NCI-H1092 treated with DMSO at 0.1 percent for 48 hours (cell line): ENCODE measurements around the gene P2RX1.

Experiments used
- DNase-seq: peaks from one replicate; lab custom pipeline; 2025; lab: John Stamatoyannopoulos, UW

The P2RX1 gene

GRCh38 chr17:3905017-3905520 is 11.2 kb downstream of the P2RX1 start:
- no peak for DNase-seq

DNA sequence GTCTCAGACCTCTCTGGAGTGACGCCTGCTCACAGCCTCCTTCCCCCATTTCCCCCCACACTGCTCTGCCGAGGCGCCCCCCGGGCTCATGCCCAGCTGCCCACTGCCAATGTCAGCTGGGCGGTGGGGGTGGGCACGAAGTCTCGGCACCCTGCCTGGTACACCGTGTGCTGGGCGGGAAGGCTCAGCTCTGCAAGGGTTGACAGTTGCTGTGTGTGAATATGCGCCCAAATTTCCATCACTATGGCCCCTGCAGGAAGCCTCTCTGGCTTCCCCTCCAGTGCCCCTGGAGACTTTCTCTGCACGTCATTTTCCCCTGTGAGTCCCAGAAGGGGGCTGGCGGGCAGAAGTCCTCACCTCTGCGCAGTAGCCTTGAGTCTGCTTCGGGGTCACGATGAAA is 11.8 kb downstream of the P2RX1 start:
- no peak for DNase-seq

GRCh38 chr17:3903881-3904290 is 12.4 kb downstream of the P2RX1 start:
- DNase-seq: no peak

GRCh38 chr17:3903051-3903825 is 13.0 kb downstream of the P2RX1 start:
- no peak for DNase-seq

DNA sequence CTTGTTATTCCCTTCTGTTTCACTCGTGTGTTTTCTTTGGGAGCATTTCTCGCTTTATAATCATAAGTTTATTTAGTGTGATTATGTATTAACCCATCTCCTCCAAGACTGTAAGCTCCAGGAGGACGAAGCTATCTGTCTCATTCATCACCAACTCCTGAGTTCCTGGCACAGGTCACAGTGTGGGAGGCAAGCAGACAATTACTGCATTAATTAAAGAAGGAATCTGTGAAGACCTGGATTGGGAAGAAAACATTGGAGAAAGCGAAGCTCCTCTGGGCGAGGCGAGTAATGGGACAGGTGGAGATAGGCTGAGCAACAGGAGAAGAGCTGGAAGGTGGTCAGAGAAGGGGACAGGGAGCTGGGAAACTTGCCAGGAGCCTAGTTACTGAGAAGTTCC is 15.6 kb downstream of the P2RX1 start:
- DNase-seq: no peak

DNA sequence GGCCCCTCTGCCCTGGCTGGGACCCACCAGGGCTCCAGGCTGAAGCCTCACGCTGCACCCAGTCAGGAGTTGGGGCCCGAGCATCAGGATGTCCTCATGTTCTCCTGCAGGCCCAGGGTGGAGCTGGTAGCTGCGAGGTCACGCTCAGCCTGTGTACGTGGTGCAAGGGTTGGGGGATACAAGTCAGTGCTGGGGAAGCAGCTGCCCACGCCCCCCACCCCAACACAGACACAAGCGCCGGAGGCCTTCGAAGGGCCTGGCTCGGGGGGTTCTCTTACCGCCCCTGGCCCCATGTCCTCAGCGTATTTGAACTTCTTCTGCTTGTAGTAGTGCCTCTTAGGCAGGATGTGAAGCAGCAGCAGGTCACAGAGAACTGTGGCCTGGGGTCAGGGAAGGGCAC is 18.5 kb downstream of the P2RX1 start:
- DNase-seq: no peak

GRCh38 chr17:3896968-3897235 is 19.4 kb downstream of the P2RX1 start:
- DNase-seq: no peak

DNA sequence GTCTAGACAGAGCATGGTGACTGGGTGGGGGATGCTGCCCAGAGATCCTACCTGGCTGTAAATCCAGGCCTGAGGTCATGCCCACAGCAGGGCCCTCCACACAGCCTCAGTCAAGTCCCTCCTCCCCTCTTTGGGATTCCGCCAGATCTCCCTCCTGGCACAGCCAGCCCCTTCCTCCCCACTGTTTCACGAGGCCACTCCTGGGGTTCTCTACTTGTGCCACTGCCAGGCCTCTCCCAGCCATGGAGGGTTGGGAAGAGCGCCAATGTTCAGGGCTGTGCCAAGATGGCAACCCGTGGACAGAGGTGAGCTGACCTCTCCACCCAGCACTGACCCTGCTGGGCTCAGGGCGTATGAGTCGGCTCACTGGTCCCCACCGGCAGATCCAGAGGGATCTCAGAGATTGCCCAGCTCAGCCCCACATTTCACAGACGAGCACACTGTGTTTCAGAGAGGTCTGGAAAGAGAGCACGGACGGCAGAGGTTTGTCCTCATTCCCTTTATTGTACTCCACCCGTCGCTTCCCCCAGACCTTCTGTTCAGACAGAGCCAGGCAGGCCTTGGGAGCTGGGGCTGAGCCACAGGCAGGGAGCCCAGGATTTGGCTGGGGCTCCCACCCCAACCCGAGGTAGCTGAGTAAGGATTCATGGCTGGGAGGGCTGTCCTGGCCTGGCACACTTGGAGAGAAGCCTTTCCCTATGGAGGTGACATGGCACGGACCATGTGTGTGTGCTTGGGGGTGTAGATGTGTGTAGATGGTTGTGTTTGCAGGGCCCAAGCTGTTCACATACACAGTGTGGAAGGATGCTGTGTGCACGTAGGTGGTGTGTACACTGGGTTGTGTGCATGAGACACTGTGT is 19.9 kb downstream of the P2RX1 start:
- DNase-seq: peak; percentile 42

- DNase-seq: no peak
Observed at GRCh38 chr17:3895354-3895753, 20.9 kb downstream of the P2RX1 start.

GRCh38 chr17:3894911-3895343 is 21.3 kb downstream of the P2RX1 start:
- DNase-seq: no peak

DNA sequence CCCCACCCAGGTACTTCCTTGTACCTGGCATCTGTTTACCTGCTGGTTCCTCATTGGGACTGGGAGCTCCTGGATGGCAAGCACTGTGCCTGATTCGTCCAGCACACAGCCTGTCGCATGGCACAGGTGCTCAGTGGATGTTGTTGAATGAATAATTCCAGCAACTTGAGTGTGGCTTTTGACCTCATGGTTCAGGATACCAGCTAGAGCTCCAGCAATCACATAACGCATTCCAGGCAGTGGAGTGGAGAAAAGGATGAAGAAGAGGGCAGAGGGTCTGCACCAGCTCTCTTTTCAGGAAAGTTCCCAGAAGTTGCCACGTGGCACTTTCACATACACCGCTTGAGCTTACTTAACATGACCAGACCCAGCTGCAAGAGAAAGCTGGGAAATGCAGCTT is 22.1 kb downstream of the P2RX1 start:
- no peak for DNase-seq

DNA sequence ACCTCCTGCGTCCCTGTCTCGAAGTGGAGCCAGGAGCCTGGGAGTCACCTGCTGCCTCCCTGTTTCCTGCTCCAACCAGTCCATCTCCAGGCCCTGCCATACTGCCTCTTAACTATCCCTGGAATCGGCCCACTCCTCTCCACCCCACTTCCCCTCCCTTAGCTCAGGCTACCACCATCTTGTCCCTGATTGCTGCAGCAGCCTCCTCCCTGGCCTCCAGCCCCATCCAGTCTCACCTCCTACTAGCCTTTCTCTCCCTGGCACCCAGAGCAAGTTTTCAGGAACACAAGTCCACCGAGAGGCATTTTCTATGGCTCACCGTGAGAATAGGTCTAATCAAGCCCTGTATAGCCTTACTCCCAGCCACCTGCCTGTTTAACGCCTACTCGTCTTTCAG is 22.5 kb downstream of the P2RX1 start:
- DNase-seq: no peak

DNA sequence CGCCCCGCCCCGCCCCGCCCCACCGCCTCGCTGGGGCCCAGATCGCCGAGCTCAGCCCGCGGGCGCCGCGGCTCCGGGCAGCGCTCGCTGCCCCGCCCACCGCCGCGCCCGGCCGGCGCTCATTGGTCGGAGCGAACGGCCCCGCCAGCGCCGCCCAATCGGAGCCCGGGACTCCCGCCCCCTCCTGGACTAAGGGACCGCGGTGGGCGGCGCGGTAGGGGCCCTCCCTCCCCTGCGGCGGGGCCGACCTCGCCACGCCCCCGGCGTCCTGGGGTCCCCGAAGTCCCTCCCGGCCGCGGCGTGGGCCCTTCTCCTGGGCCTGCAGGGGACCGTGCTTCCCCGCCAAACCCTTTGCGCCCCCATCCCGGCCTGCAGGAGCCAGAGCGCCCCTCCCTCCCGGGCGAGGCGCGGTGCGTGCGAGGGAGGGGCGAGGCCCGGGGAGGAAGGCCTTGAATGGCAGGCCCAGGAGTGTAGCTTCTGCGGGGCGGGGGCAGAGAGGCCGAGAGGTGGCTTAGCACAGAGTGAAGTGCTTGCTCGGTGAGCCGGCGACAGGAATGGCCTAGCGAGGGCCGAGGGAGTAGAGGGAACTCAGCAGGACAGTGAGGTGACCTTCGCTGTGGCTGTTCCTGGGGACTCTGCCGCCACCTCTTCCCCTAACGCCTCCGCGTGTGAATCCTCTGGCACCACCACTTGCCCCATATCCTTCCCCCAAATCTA is 23.1 kb downstream of the P2RX1 start, which contains the start of gene CAMKK1:
Gene CAMKK1 (minus strand): TSS at position 51 of the 717 bp plus-strand sequence. CDS start 7,366 bp downstream, outside the sequence.
- peak; percentile 60 for DNase-seq

GRCh38 chr17:3892095-3892998 is 23.9 kb downstream of the P2RX1 start:
- DNase-seq: no peak

- no peak for DNase-seq
Observed at GRCh38 chr17:3891626-3892094, 24.6 kb downstream of the P2RX1 start.

GRCh38 chr17:3890878-3891219 is 25.4 kb downstream of the P2RX1 start:
- DNase-seq: peak; percentile 49

GRCh38 chr17:3890082-3890877 is 26.0 kb downstream of the P2RX1 start:
- DNase-seq: peak; percentile 76

GRCh38 chr17:3889325-3890012 is 26.8 kb downstream of the P2RX1 start:
- DNase-seq: no peak

DNA sequence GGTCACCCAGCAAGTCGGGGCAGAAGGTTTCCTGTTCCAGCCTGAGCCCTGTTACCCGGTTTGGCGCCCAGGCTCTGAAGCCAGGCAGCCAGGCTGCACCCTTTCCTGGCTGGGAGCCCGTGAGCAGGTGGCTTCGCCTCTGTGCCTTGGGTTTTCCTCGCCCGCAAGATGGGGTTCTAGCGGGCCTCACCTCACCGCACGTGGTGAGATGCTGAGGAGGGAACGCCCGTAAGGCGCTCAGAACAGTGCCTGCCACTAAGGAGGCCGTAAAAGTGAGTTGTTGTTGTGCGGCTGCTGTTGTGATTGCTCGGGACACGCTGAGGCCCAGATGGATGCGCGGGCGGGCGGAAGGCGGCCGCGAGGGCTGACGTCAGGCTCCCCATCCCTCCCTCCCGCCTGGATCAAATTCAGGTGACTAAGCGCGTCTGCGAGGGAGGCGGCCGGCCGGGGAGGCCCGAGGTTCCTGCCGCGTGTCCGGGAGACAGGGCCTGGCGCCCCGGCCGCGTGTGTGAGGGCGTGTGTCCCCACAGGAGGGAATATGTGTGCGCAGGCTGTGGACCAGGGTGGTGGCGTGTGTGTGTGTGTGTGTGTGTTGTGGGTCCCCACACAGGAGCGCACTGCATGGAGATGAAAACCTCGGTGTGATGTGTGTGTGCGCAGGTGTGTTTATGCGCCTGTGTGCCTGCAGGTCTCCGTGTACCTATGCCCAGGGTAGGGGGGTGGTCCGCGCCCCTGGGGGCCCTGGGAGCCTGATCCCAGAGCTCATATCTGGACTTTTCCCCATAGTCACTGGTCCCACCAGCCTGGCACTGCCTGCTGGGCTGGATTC is 27.7 kb downstream of the P2RX1 start:
- DNase-seq: peak; percentile 79
